Lower leg skin (tissue), 4 donors: ENCODE results near the gene ST6GALNAC3. TPM values are rescaled to one million over a fixed set of nuclear protein-coding genes. Genes with fewer than 3 reads are reported as not detected.

Experiments used
- DNase-seq, 2 donors: peaks; one replicate each; pipeline ENCODE4 v3.0.0-alpha.2; 2019; ENCODE audit warnings: low spot score in 2 of 2
- H3K4me3 ChIP-seq: fragments of 200-600 bp; sonication (generic); 2 replicates; pipeline ENCODE4 v1.5.1; 2017; ENCODE audit warnings: mild to moderate bottlenecking, low read depth; ENCODE audit not compliant: poor library complexity, severe bottlenecking
- POLR2A ChIP-seq, 2 donors: fragments of 450-650 bp; IDR thresholded peaks; one replicate each; pipeline ENCODE4 v1.6.1; 2016 to 2017; ENCODE audit warnings: antibody characterized with exemption in 2 of 2, mild to moderate bottlenecking in 1 of 2, moderate library complexity in 1 of 2
- WGBS, 2 donors: methylation state at CpG; one replicate each; pipeline ENCODE4 v1.1.5; 2018; 5-methylcytosine and 5-hydroxymethylcytosine counted together
- intact Hi-C: fragments of 100-400 bp; cut with DNase I; formaldehyde crosslinking; loops from one replicate; pipeline ENCODE4 v1.15.0; 2023; ENCODE audit warnings: low total_unique reads
- total RNA-seq, 4 donors: library from RNA; depleted of rRNA; stranded (reverse); fragments of >200 nt; gene quantifications; one replicate each; pipeline ENCODE4 v1.1.0, GENCODE V29; 2016
- TF ChIP-seq, protein P1 (sequence below), 3 donors: fragments of 450-650 bp; IDR thresholded peaks; one replicate each; pipeline ENCODE4 v1.5.1; 2016; ENCODE audit warnings: antibody characterized with exemption in 3 of 3, mild to moderate bottlenecking in 3 of 3, moderate library complexity in 2 of 3

The ST6GALNAC3 gene
- total RNA-seq, 4 donors from 2014 or later: 1.5 to 3.8 (median 3.0) TPM

DNA sequence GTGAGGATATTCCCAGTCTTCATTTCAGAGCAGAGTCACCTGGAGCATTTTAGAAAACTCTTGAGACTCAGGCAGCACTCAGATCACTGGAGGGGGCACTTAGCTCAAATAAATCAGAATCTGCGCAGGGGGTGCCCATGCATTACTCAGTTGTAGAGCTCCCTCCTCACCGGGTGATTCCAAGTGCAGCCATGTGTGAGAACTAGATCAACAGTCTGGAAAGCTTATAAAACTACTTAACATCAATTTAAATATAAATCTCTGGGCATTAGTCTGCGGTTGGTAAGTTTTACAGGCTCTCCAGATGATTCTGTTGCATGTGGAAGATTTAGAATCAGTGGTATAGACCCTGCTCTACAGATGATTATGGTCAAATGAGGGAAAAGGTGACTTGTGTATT lies 128.6 kb downstream of the ST6GALNAC3 start:
- intact Hi-C loops: no loop called here
- DNase-seq: no peak
- 80 to 84% methylated on average over 3 of the region's 3 CpGs for WGBS, 2 donors
- no peak overlapping the region for H3K4me3 ChIP-seq
- no peak for TF ChIP-seq POLR2A (IDR thresholded peaks at IDR 0.05)
- TF ChIP-seq, protein P1, sequence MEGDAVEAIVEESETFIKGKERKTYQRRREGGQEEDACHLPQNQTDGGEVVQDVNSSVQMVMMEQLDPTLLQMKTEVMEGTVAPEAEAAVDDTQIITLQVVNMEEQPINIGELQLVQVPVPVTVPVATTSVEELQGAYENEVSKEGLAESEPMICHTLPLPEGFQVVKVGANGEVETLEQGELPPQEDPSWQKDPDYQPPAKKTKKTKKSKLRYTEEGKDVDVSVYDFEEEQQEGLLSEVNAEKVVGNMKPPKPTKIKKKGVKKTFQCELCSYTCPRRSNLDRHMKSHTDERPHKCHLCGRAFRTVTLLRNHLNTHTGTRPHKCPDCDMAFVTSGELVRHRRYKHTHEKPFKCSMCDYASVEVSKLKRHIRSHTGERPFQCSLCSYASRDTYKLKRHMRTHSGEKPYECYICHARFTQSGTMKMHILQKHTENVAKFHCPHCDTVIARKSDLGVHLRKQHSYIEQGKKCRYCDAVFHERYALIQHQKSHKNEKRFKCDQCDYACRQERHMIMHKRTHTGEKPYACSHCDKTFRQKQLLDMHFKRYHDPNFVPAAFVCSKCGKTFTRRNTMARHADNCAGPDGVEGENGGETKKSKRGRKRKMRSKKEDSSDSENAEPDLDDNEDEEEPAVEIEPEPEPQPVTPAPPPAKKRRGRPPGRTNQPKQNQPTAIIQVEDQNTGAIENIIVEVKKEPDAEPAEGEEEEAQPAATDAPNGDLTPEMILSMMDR (IDR thresholded peaks at IDR 0.05): no peak

DNA sequence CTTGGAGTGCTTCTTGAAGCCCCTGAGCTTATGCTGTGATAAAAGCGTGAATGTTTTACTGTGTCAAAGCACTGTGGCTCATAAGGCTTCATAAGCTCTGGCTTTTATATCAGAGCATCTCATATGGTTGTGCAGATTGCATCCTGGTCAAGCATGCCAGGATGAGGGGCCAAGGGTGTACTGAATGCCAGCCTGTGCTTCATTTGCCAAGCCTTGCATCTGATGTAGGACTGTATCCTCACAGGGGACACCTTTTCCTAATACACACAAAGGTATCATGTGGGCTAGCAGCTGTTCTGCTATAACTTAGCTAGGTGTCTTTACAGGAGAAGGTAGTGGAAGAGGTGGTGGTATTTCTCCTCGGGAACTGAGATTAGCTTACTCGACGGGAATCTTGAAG lies 134.7 kb downstream of the ST6GALNAC3 start:
- no peak for DNase-seq
- intact Hi-C loops: no loop called here
- whole genome bisulfite sequencing, 2 donors: 89 to 97% methylated on average over 4 of the region's 4 CpGs
- TF ChIP-seq POLR2A (IDR thresholded peaks at IDR 0.05): no peak
- TF ChIP-seq, protein P1 (IDR thresholded peaks at IDR 0.05): no peak
- H3K4me3 ChIP-seq: no peak overlapping the region

DNA sequence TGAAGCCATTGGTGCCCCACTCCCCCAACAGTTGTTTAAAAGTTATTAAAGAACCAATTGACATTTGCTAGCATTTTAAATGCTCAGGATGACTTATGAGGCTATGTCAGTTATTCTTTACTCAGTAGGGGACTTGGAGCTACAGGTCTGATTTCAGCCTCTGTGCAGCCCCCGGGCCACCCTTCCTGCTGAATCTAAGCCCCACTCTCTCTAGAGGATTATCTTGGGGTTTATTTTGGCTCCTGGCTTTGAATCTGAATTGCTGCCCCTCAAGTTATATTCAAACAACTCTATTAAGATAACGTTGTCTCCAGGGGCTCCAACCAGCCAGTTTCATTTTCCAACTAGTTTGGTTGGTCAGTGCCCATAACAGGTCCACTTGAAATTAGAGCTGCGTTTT lies 135.1 kb downstream of the ST6GALNAC3 start:
- intact Hi-C loops: no loop called here
- no peak overlapping the region for H3K4me3 ChIP-seq
- no peak for TF ChIP-seq POLR2A (IDR thresholded peaks at IDR 0.05)
- TF ChIP-seq, protein P1 (IDR thresholded peaks at IDR 0.05): no peak
- WGBS, 2 donors: 69 to 84% methylated on average over 3 of the region's 3 CpGs
- DNase-seq: no peak

GRCh38 chr1:76210160-76210559 lies 135.6 kb downstream of the ST6GALNAC3 start:
- H3K4me3 ChIP-seq: no peak overlapping the region
- no peak for DNase-seq
- TF ChIP-seq, protein P1 (IDR thresholded peaks at IDR 0.05): no peak
- TF ChIP-seq POLR2A (IDR thresholded peaks at IDR 0.05): no peak
- intact Hi-C loops: no loop called here

DNA sequence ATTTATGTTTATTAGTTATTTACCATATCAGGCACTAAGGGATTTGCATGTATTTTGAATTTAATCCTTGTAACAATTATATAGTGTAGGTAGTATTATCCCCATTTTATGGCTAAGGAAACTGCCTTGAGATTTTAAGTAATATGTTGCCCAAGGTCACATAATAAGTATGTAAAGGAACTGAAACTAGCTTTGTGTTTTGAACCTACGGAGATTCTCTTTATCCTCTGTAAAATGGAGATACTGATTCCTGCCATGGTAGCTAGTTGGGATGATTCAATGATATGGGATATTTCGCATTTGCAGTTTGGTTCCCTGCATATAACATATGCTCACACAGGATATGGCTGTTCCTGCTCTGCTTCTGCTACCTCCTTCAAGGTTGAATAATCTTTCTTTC lies 144.3 kb downstream of the ST6GALNAC3 start:
- no peak overlapping the region for H3K4me3 ChIP-seq
- no peak for TF ChIP-seq POLR2A (IDR thresholded peaks at IDR 0.05)
- TF ChIP-seq, protein P1 (IDR thresholded peaks at IDR 0.05): no peak
- intact Hi-C loops: no loop called here
- no peak for DNase-seq
- 89 to 90% methylated on average over 2 of the region's 2 CpGs for WGBS, 2 donors

GRCh38 chr1:76219366-76219818 lies 144.8 kb downstream of the ST6GALNAC3 start:
- WGBS, 2 donors: 92 to 94% methylated on average over 3 of the region's 3 CpGs
- DNase-seq: no peak
- H3K4me3 ChIP-seq: no peak overlapping the region
- intact Hi-C loops: no loop called here
- TF ChIP-seq, protein P1 (IDR thresholded peaks at IDR 0.05): no peak
- no peak for TF ChIP-seq POLR2A (IDR thresholded peaks at IDR 0.05)
